HepG2 (cell line): ENCODE results near the gene STARD13. TPM values are rescaled to one million over a fixed set of nuclear protein-coding genes. Genes with fewer than 3 reads are reported as not detected.
A peak's percentile ranks its signal among the peaks of the same experiment; 100 is the strongest.

Source experiments
- CBX2 ChIP-seq, 2 experiments: fragments of 200-600 bp in 1 of 2; sonication (generic); formaldehyde crosslinking in 1 of 2; IDR thresholded peaks; 2 replicates each; pipeline versions ENCODE4 v1.7.0 to v1.8.1; 2018 to 2022; ENCODE audit warnings: low read depth in 2 of 2, low read length in 1 of 2, mild to moderate bottlenecking in 1 of 2, missing genetic modification reagents in 1 of 2
- GLI4 ChIP-seq: sonication (generic); formaldehyde crosslinking; IDR thresholded peaks from 2 replicates; pipeline ENCODE4 v1.5.1; 2020; ENCODE audit warnings: missing genetic modification reagents, mild to moderate bottlenecking, moderate library complexity, borderline replicate concordance
- HMG20A ChIP-seq: IDR thresholded peaks from 2 replicates; pipeline ENCODE4 v1.6.1; 2016; ENCODE audit warnings: borderline replicate concordance
- HNF4A ChIP-seq: sonication (generic); formaldehyde crosslinking; IDR thresholded peaks from 2 replicates; pipeline ENCODE4 v1.4.0; 2020; ENCODE audit warnings: missing genetic modification reagents
- KMT2B ChIP-seq: IDR thresholded peaks from 2 replicates; pipeline ENCODE4 v1.6.1; 2016; ENCODE audit warnings: missing genetic modification reagents, missing compliant biosample characterization
- MAFF ChIP-seq: IDR thresholded peaks from 2 replicates; pipeline ENCODE4 v1.6.1; 2011; ENCODE audit warnings: low read depth, low read length, improper control_type of control experiment
- MAZ ChIP-seq, 2 experiments: sonication (generic) in 1 of 2; formaldehyde crosslinking in 1 of 2; IDR thresholded peaks; 2 replicates each; pipeline versions ENCODE4 v1.5.0 to v1.6.1; 2012 to 2020; ENCODE audit warnings: low read depth in 2 of 2, mild to moderate bottlenecking in 2 of 2, borderline replicate concordance in 1 of 2, improper control_type of control experiment in 1 of 2, low read length in 1 of 2, missing genetic modification reagents in 1 of 2, moderate library complexity in 1 of 2
- POLR2AphosphoS2 ChIP-seq: IDR thresholded peaks from 2 replicates; pipeline ENCODE4 v1.6.1; 2011; ENCODE audit warnings: low read depth, low read length, improper control_type of control experiment
- SALL1 ChIP-seq: sonication (generic); formaldehyde crosslinking; IDR thresholded peaks from 2 replicates; pipeline ENCODE4 v1.8.0; 2022; ENCODE audit warnings: mild to moderate bottlenecking, missing genetic modification reagents
- SOX6 ChIP-seq, 2 experiments: fragments of 450-650 bp in 1 of 2; sonication (generic) in 1 of 2; formaldehyde crosslinking in 1 of 2; IDR thresholded peaks; 2 replicates each; pipeline versions ENCODE4 v1.4.0 to v1.6.1; 2017 to 2020; ENCODE audit warnings: antibody characterized with exemption in 1 of 2, mild to moderate bottlenecking in 1 of 2, missing genetic modification reagents in 1 of 2
- TBX2 ChIP-seq: sonication (generic); formaldehyde crosslinking; IDR thresholded peaks from 2 replicates; pipeline ENCODE4 v1.5.0; 2020; ENCODE audit warnings: missing genetic modification reagents, mild to moderate bottlenecking, borderline replicate concordance
- TEAD2 ChIP-seq: sonication (generic); formaldehyde crosslinking; IDR thresholded peaks from 2 replicates; pipeline ENCODE4 v1.9.0; 2021; ENCODE audit warnings: missing genetic modification reagents
- ZKSCAN5 ChIP-seq: sonication (generic); formaldehyde crosslinking; IDR thresholded peaks from 2 replicates; pipeline ENCODE4 v1.5.1; 2020; ENCODE audit warnings: mild to moderate bottlenecking, missing genetic modification reagents
- ZNF530 ChIP-seq: sonication (generic); formaldehyde crosslinking; IDR thresholded peaks from 2 replicates; pipeline ENCODE4 v1.5.0; 2020; ENCODE audit warnings: low read depth, mild to moderate bottlenecking, missing genetic modification reagents
- ZNF614 ChIP-seq: IDR thresholded peaks from 2 replicates; pipeline ENCODE4 v1.6.1; 2018; ENCODE audit warnings: missing biosample characterization, missing genetic modification reagents, inconsistent platforms, borderline replicate concordance
- ZNF616 ChIP-seq: sonication (generic); formaldehyde crosslinking; IDR thresholded peaks from 2 replicates; pipeline ENCODE4 v1.5.0; 2020; ENCODE audit warnings: low read depth, mild to moderate bottlenecking, missing genetic modification reagents
- polyA plus RNA-seq, 8 experiments: library from polyadenylated mRNA; depleted of rRNA in 3 of 8; stranded (reverse) in 7 of 8; unstranded in 1 of 8; fragments of >200 nt; fragmentation: Illumina TruSeq in 4 of 8; extraction: Trizol in 4 of 8; gene quantifications; 2 replicates each; pipeline versions ENCODE4 v1.2.1 to v1.2.3, GENCODE V29; 2011 to 2016; ENCODE audit warnings: low read depth in 4 of 8, missing spikeins in 1 of 8, mixed read lengths in 1 of 8; ENCODE audit not compliant: insufficient read depth in 1 of 8
- total RNA-seq, 5 experiments: library from RNA; depleted of rRNA; stranded (reverse); fragments of >200 nt; fragmentation: Illumina TruSeq; extraction: Trizol; gene quantifications; 2 replicates each; pipeline ENCODE4 v1.2.3, GENCODE V29; 2016; ENCODE audit warnings: low read depth in 1 of 5
- TF ChIP-seq, protein P1 (sequence below): sonication (generic); formaldehyde crosslinking; IDR thresholded peaks from 2 replicates; pipeline ENCODE4 v1.4.0; 2020; ENCODE audit warnings: mild to moderate bottlenecking, missing genetic modification reagents, borderline replicate concordance
- TF ChIP-seq, protein P2 (sequence below): sonication (generic); formaldehyde crosslinking; IDR thresholded peaks from 2 replicates; pipeline ENCODE4 v1.9.0; 2022; ENCODE audit warnings: low read depth, missing genetic modification reagents
- TF ChIP-seq, protein P3 (sequence below): sonication (generic); formaldehyde crosslinking; IDR thresholded peaks from 2 replicates; pipeline ENCODE4 v1.5.1; 2020; ENCODE audit warnings: missing genetic modification reagents, mild to moderate bottlenecking, borderline replicate concordance
- TF ChIP-seq, protein P4 (sequence below): sonication (generic); formaldehyde crosslinking; IDR thresholded peaks from 2 replicates; pipeline ENCODE4 v1.4.0; 2020; ENCODE audit warnings: missing genetic modification reagents

Gene STARD13
- total and polyA plus RNA-seq, 2 of the 13 experiments (the other 11 are each of a cell fraction or from before 2014, with no cell fraction given) = 12.8 to 14.3 TPM

DNA sequence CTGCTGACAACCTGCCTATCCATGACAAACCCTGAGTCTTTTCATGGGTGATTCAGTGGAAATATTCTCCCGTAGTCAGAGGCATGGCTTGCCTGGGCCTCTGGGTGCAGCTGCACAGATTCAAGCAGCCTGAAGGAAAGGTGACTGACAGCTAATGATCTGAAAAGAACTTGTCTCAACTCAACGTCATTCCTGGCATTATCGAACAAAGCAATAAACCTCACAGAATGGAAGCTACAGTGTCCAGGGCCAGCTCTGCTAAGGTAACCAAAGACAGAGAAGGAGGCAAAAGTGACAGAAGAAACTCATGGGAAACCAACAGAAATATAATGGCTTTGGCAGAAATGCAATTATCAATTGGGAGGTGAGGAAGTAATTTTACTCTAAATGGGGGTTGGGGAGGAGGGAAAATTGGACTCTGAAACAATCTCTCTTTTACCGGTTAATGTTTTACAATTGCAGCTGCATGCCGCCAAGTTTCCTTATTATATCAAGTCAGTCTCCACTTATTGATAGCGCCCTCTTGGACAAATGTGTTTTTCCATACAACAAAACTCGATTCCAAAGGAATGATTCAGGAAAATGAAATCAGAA is 12.9 kb downstream of the STARD13 start (continued):
- TF ChIP-seq, protein P1, sequence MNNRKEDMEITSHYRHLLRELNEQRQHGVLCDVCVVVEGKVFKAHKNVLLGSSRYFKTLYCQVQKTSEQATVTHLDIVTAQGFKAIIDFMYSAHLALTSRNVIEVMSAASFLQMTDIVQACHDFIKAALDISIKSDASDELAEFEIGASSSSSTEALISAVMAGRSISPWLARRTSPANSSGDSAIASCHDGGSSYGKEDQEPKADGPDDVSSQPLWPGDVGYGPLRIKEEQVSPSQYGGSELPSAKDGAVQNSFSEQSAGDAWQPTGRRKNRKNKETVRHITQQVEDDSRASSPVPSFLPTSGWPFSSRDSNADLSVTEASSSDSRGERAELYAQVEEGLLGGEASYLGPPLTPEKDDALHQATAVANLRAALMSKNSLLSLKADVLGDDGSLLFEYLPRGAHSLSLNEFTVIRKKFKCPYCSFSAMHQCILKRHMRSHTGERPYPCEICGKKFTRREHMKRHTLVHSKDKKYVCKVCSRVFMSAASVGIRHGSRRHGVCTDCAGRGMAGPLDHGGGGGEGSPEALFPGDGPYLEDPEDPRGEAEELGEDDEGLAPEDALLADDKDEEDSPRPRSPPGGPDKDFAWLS = no peak
- TF ChIP-seq SALL1 (CRISPR knock-in tag) (peak; percentile 39), SOX6 (IDR thresholded peaks at IDR 0.05) (no peak), SOX6 (CRISPR knock-in tag; IDR thresholded peaks at IDR 0.05) (0 out of 2 replicates have a peak, but pooled peaks have one; percentile 34), TEAD2 (CRISPR knock-in tag) (no peak), ZNF614 (CRISPR knock-in tag) (peak; percentile 89; the same call in 1 of the 2 replicates), CBX2 (IDR thresholded peaks at IDR 0.05; ENCODE audit: low read depth, low read length) (no peak), CBX2 (CRISPR knock-in tag; IDR thresholded peaks at IDR 0.05; ENCODE audit: low read depth) (no peak), MAZ (IDR thresholded peaks at IDR 0.05; ENCODE audit: borderline replicate concordance, low read depth, low read length) (no peak), MAZ (CRISPR knock-in tag; IDR thresholded peaks at IDR 0.05; ENCODE audit: low read depth) (no peak), ZKSCAN5 (CRISPR knock-in tag) (peak; percentile 85), ZNF616 (CRISPR knock-in tag) (no peak), TBX2 (peak; percentile 48; the same call in 1 of the 2 replicates), HMG20A (CRISPR knock-in tag) (peak; percentile 36; the same call in 1 of the 2 replicates), HNF4A (CRISPR knock-in tag) (no peak; the same call in 1 of the 2 replicates), POLR2AphosphoS2 (no peak), MAFF (no peak), ZNF530 (CRISPR knock-in tag) (no peak), KMT2B (CRISPR knock-in tag) (peak; percentile 55; the same call in 1 of the 2 replicates), GLI4 (no peak)
- TF ChIP-seq, protein P2, sequence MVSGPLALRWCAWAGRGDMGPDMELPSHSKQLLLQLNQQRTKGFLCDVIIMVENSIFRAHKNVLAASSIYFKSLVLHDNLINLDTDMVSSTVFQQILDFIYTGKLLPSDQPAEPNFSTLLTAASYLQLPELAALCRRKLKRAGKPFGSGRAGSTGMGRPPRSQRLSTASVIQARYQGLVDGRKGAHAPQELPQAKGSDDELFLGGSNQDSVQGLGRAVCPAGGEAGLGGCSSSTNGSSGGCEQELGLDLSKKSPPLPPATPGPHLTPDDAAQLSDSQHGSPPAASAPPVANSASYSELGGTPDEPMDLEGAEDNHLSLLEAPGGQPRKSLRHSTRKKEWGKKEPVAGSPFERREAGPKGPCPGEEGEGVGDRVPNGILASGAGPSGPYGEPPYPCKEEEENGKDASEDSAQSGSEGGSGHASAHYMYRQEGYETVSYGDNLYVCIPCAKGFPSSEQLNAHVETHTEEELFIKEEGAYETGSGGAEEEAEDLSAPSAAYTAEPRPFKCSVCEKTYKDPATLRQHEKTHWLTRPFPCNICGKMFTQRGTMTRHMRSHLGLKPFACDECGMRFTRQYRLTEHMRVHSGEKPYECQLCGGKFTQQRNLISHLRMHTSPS (CRISPR knock-in tag) = no peak
- TF ChIP-seq, protein P3, sequence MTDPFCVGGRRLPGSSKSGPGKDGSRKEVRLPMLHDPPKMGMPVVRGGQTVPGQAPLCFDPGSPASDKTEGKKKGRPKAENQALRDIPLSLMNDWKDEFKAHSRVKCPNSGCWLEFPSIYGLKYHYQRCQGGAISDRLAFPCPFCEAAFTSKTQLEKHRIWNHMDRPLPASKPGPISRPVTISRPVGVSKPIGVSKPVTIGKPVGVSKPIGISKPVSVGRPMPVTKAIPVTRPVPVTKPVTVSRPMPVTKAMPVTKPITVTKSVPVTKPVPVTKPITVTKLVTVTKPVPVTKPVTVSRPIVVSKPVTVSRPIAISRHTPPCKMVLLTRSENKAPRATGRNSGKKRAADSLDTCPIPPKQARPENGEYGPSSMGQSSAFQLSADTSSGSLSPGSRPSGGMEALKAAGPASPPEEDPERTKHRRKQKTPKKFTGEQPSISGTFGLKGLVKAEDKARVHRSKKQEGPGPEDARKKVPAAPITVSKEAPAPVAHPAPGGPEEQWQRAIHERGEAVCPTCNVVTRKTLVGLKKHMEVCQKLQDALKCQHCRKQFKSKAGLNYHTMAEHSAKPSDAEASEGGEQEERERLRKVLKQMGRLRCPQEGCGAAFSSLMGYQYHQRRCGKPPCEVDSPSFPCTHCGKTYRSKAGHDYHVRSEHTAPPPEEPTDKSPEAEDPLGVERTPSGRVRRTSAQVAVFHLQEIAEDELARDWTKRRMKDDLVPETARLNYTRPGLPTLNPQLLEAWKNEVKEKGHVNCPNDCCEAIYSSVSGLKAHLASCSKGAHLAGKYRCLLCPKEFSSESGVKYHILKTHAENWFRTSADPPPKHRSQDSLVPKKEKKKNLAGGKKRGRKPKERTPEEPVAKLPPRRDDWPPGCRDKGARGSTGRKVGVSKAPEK (CRISPR knock-in tag) = 0 out of 2 replicates have a peak, but pooled peaks have one; percentile 37
- TF ChIP-seq, protein P4, sequence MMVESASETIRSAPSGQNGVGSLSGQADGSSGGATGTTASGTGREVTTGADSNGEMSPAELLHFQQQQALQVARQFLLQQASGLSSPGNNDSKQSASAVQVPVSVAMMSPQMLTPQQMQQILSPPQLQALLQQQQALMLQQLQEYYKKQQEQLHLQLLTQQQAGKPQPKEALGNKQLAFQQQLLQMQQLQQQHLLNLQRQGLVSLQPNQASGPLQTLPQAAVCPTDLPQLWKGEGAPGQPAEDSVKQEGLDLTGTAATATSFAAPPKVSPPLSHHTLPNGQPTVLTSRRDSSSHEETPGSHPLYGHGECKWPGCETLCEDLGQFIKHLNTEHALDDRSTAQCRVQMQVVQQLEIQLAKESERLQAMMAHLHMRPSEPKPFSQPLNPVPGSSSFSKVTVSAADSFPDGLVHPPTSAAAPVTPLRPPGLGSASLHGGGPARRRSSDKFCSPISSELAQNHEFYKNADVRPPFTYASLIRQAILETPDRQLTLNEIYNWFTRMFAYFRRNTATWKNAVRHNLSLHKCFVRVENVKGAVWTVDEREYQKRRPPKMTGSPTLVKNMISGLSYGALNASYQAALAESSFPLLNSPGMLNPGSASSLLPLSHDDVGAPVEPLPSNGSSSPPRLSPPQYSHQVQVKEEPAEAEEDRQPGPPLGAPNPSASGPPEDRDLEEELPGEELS (CRISPR knock-in tag) = 0 out of 2 replicates have a peak, but pooled peaks have one; percentile 24
